ENCODE data around the gene ECI2.

GRCh38 chr6:4093288-4093687 lies 42.1 kb downstream of the ECI2 start:
- TF ChIP-seq POLR2A (IDR thresholded peaks at IDR 0.05) (no peak), CTCF (IDR thresholded peaks at IDR 0.05) (no peak)
